Neural progenitor cell (in vitro differentiated cells): Measurements from ENCODE around the gene ARL8A.

ENCODE experiments used
- EZH2 ChIP-seq: fragments of 200-600 bp; sonication (generic); IDR thresholded peaks from 2 replicates; pipeline ENCODE4 v1.6.1; 2017; ENCODE audit warnings: antibody characterized with exemption, mild to moderate bottlenecking, moderate library complexity
- EZH2phosphoT487 ChIP-seq: fragments of 200-600 bp; sonication (generic); IDR thresholded peaks from 2 replicates; pipeline ENCODE4 v1.6.1; 2017; ENCODE audit warnings: antibody characterized with exemption
- TF ChIP-seq, protein P1 (sequence below): fragments of 200-600 bp; sonication (generic); IDR thresholded peaks from 2 replicates; pipeline ENCODE4 v1.5.1; 2017; ENCODE audit warnings: antibody characterized with exemption, mild to moderate bottlenecking

DNA sequence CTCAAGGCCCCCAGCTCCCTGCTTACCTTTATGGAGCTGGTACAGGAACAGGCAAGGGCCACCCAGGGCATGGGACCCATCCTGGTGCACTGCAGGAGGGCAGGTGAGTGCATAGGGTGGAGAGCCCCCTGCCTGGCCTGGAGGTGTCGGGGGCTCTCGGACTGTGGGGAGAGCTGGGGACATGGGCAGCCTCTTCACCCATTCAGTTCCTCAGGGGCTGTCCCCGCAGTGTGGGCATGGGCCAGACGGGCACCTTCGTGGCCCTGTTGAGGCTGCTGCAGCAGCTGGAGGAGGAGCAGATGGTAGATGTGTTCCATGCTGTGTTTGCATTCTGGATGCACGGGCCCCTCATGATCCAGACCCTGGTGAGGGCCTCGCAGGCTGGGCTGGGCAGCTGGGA, 41.8 kb upstream of the ARL8A start:
- TF ChIP-seq, protein P1, sequence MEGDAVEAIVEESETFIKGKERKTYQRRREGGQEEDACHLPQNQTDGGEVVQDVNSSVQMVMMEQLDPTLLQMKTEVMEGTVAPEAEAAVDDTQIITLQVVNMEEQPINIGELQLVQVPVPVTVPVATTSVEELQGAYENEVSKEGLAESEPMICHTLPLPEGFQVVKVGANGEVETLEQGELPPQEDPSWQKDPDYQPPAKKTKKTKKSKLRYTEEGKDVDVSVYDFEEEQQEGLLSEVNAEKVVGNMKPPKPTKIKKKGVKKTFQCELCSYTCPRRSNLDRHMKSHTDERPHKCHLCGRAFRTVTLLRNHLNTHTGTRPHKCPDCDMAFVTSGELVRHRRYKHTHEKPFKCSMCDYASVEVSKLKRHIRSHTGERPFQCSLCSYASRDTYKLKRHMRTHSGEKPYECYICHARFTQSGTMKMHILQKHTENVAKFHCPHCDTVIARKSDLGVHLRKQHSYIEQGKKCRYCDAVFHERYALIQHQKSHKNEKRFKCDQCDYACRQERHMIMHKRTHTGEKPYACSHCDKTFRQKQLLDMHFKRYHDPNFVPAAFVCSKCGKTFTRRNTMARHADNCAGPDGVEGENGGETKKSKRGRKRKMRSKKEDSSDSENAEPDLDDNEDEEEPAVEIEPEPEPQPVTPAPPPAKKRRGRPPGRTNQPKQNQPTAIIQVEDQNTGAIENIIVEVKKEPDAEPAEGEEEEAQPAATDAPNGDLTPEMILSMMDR: no peak
- TF ChIP-seq EZH2: no peak
- TF ChIP-seq EZH2phosphoT487: no peak
